Fibroblast of villous mesenchyme (primary cell): ENCODE measurements around the gene KRT9. TPM values are rescaled to one million over a fixed set of nuclear protein-coding genes. Genes with fewer than 3 reads are reported as not detected.
"Not testable (repeated sequence)": the region's sequence is repeated elsewhere in the genome, so short reads cannot be mapped to it uniquely, and the experiment has no call there.

Source experiments
- DNase-seq: peaks from one replicate; pipeline ENCODE4 v3.0.0-alpha.2; 2010; ENCODE audit warnings: low read depth
- H3K4me3 ChIP-seq: 2 replicates; pipeline ENCODE4 v1.5.1; 2011; ENCODE audit warnings: low read depth, mild to moderate bottlenecking, low read length
- CTCF ChIP-seq: IDR thresholded peaks from 2 replicates; pipeline ENCODE4 v1.5.1; 2012; ENCODE audit warnings: low read depth, mild to moderate bottlenecking, low read length; ENCODE audit not compliant: insufficient read depth
- total RNA-seq: library from RNA; depleted of rRNA; stranded (reverse); fragments of >200 nt; gene quantifications from 2 replicates; pipeline ENCODE4 v1.2.3, GENCODE V29; 2012

KRT9 gene
- not detected in 2 replicates for total RNA-seq

GRCh38 chr17:41571561-41572434 is at the start of gene KRT9:
Gene KRT9 (minus strand): TSS chr17:41572059. CDS start chr17:41571992, 67 bp downstream.
- TF ChIP-seq CTCF: no peak
- no peak for DNase-seq
- H3K4me3 ChIP-seq: no peak within 1 kb of the TSS

- DNase-seq, H3K4me3 ChIP-seq: not testable (repeated sequence)
Observed at GRCh38 chr17:41621435-41621817, 49.6 kb upstream of the KRT9 start.

- H3K4me3 ChIP-seq: no peak overlapping the region
- TF ChIP-seq CTCF: no peak
- peak; percentile 35 for DNase-seq
Observed at GRCh38 chr17:41620583-41621434, 49.0 kb upstream of the KRT9 start.

- not testable (repeated sequence) for H3K4me3 ChIP-seq, DNase-seq
Observed at GRCh38 chr17:41619927-41620582, 48.2 kb upstream of the KRT9 start.

- no peak overlapping the region for H3K4me3 ChIP-seq
- TF ChIP-seq CTCF: no peak
- DNase-seq: no peak
Observed at GRCh38 chr17:41619036-41619926, 47.4 kb upstream of the KRT9 start.

GRCh38 chr17:41618341-41619035 is 46.6 kb upstream of the KRT9 start:
- TF ChIP-seq CTCF: no peak
- H3K4me3 ChIP-seq: no peak overlapping the region
- DNase-seq: no peak

GRCh38 chr17:41617698-41618097 is 45.8 kb upstream of the KRT9 start:
- TF ChIP-seq CTCF: no peak
- H3K4me3 ChIP-seq: no peak overlapping the region
- DNase-seq: no peak
